CD4-positive, alpha-beta T cell treated with Interleukin-21 for 1 hour (primary cell): ENCODE measurements around the gene SLC2A6.
A peak's percentile ranks its signal among the peaks of the same experiment; 100 is the strongest.

Experiments
- DNase-seq: peaks from one replicate; pipeline ENCODE4 v3.0.0-alpha.2; 2020

Gene SLC2A6

GRCh38 chr9:133478851-133479711 lies at the start of gene SLC2A6:
SLC2A6 (minus strand) TSS chr9:133479099; CDS start chr9:133479059, 40 bp downstream.
- DNase-seq, result peak; percentile 85

- DNase-seq, result no peak
Measured at GRCh38 chr9:133528001-133528875, 49.3 kb upstream of the SLC2A6 start.

GRCh38 chr9:133527444-133527920 lies 48.6 kb upstream of the SLC2A6 start:
- DNase-seq, result no peak

- no peak for DNase-seq
Measured at GRCh38 chr9:133526721-133527321, 47.9 kb upstream of the SLC2A6 start.

GRCh38 chr9:133525677-133526076 lies 46.8 kb upstream of the SLC2A6 start:
- no peak for DNase-seq

GRCh38 chr9:133524679-133525228 lies 45.9 kb upstream of the SLC2A6 start, which contains the start of gene MYMK:
MYMK (minus strand) TSS chr9:133524959; CDS start chr9:133524844, 115 bp downstream.
- no peak for DNase-seq

GRCh38 chr9:133524146-133524545 lies 45.2 kb upstream of the SLC2A6 start:
- no peak for DNase-seq

- DNase-seq, result no peak
Measured at GRCh38 chr9:133523106-133523505, 44.2 kb upstream of the SLC2A6 start.

GRCh38 chr9:133522073-133522910 lies 43.4 kb upstream of the SLC2A6 start:
- no peak for DNase-seq

- no peak for DNase-seq
Measured at GRCh38 chr9:133521122-133522072, 42.5 kb upstream of the SLC2A6 start.

- no peak for DNase-seq
Measured at GRCh38 chr9:133520121-133520835, 41.4 kb upstream of the SLC2A6 start.

- no peak for DNase-seq
Measured at GRCh38 chr9:133519693-133520092, 40.8 kb upstream of the SLC2A6 start.

GRCh38 chr9:133518706-133519449 lies 40.0 kb upstream of the SLC2A6 start:
- DNase-seq, result no peak

- DNase-seq, result no peak
Measured at GRCh38 chr9:133518200-133518599, 39.3 kb upstream of the SLC2A6 start.

- no peak for DNase-seq
Measured at GRCh38 chr9:133517711-133518110, 38.8 kb upstream of the SLC2A6 start.

- DNase-seq, result no peak
Measured at GRCh38 chr9:133516961-133517350, 38.1 kb upstream of the SLC2A6 start.

- no peak for DNase-seq
Measured at GRCh38 chr9:133516256-133516960, 37.5 kb upstream of the SLC2A6 start.

GRCh38 chr9:133515615-133516255 lies 36.8 kb upstream of the SLC2A6 start:
- DNase-seq, result no peak
